Measurements from ENCODE around the gene TNFRSF1A. TPM values are rescaled to one million over a fixed set of nuclear protein-coding genes. Genes with fewer than 3 reads are reported as not detected.
A peak's percentile ranks its signal among the peaks of the same experiment; 100 is the strongest.

The TNFRSF1A gene
- total and polyA plus RNA-seq, 9 of the 15 experiments (the other 6 are each of a cell fraction or from before 2014, with no cell fraction given), result 0.76 to 43.5 (median 30.0) TPM

- TF ChIP-seq ZBTB40 (IDR thresholded peaks at IDR 0.05) (peak; percentile 90), ZBTB40 (CRISPR knock-in tag; IDR thresholded peaks at IDR 0.05) (peak; percentile 97), CBFA2T2 (conservative IDR thresholded peaks at IDR 0.05) (0 out of 2 replicates have a peak, but pooled peaks have one; percentile 17), SRSF7 (optimal IDR thresholded peaks at IDR 0.05; ENCODE audit: low read depth, low read length) (no peak), MEIS2 (IDR thresholded peaks at IDR 0.05; ENCODE audit: partially characterized antibody) (peak; percentile 78), CBFA2T3 (IDR thresholded peaks at IDR 0.05) (peak; percentile 49; the same call in 1 of the 2 replicates), ZNF764 (CRISPR knock-in tag; IDR thresholded peaks at IDR 0.05; ENCODE audit: low read depth) (no peak)
Measured at GRCh38 chr12:6340032-6340638, 1.7 kb downstream of the TNFRSF1A start (continued).

Measured in K562 (cell line).